ENCODE results near the gene LGR4. TPM values are rescaled to one million over a fixed set of nuclear protein-coding genes. Genes with fewer than 3 reads are reported as not detected.
"Not testable (repeated sequence)": the region's sequence is repeated elsewhere in the genome, so short reads cannot be mapped to it uniquely, and the experiment has no call there.

The LGR4 gene, protein sequence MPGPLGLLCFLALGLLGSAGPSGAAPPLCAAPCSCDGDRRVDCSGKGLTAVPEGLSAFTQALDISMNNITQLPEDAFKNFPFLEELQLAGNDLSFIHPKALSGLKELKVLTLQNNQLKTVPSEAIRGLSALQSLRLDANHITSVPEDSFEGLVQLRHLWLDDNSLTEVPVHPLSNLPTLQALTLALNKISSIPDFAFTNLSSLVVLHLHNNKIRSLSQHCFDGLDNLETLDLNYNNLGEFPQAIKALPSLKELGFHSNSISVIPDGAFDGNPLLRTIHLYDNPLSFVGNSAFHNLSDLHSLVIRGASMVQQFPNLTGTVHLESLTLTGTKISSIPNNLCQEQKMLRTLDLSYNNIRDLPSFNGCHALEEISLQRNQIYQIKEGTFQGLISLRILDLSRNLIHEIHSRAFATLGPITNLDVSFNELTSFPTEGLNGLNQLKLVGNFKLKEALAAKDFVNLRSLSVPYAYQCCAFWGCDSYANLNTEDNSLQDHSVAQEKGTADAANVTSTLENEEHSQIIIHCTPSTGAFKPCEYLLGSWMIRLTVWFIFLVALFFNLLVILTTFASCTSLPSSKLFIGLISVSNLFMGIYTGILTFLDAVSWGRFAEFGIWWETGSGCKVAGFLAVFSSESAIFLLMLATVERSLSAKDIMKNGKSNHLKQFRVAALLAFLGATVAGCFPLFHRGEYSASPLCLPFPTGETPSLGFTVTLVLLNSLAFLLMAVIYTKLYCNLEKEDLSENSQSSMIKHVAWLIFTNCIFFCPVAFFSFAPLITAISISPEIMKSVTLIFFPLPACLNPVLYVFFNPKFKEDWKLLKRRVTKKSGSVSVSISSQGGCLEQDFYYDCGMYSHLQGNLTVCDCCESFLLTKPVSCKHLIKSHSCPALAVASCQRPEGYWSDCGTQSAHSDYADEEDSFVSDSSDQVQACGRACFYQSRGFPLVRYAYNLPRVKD
- total RNA-seq (1 to 10 TPM in 4 of 5 donors, under 1 TPM in 1; 0.68 to 2.4 (median 1.2) TPM), total RNA-seq (0.23 to 3.9 (median 1.3) reads per million in 29 experiments)
- total RNA-seq (2013): 0.87 TPM

DNA sequence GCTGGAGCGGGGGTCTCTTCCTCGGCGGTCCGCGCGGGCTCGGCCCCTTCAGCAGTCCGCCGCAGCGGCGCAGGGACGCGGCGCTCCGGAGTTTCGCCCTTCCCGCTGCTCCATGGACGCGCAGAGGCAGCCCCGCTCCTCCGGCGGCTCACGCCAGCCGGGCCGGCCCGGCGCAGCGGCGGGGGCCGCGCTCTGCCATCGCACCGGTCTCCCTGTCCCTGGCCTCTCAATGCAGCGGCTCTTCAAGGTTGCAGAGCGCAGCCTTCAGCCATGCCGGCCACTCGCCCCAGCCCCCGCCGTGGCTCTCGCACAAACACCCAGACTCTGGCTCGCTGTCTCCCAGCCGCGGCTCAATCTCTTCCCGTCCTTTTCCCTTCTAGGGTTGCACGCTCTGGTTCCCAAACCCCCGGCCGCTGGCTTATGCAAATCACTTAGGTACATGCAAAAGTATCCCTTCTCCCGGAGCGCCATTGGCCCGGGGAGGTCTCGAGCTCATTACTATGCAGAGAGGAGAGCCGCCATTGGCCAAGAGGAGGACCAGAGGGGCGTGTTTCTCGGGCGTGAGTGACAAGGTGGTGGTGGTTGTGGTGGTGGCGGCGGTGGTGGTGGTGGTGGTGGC lies at the start of gene LGR4:
Gene LGR4, minus strand, starts transcription at position 393 of the 619 bp plus-strand sequence. CDS start 488 bp downstream, outside the sequence.
- H3K9me3 Mint-ChIP-seq: no peaks in the 10 kb centered on the region
- POLR2A ChIA-PET: interaction anchor here in 1 of 2 donors (0.6 to 0.7 kb wide), 2 partner anchors 98 to 106 kb away, joined by 10 to 14 read pairs; no protein-coding TSS in a partner anchor
- peak within 1 kb of the TSS; percentile 86 to 96 (median 94) for H3K4me3 Mint-ChIP-seq
- H3K27ac Mint-ChIP-seq: peak within 1 kb of the TSS in 1 of 2 donors; percentile 50
- peaks cover 15% of the 10 kb centered on the region in 2 donors for H3K27me3 Mint-ChIP-seq
- ATAC-seq (replicated peaks in 1 of 4): peak; percentile 85 to 93 (median 86)
- Histone ChIP-seq H3K9me3 (no peaks in the 10 kb centered on the region), H3K27me3 (replicated peaks in 1 of 2; ENCODE audit: control insufficient read depth in 2 of 2, extremely low read depth in 1 of 2, insufficient read depth in 2 of 2, low read length in 1 of 2) (peaks cover 0 to 13% of the 10 kb centered on the region in 2 experiments), H3K36me3 (ENCODE audit: control insufficient read depth in 2 of 2, extremely low read depth in 1 of 2, insufficient read depth in 1 of 2, low read length in 1 of 2) (no peaks in the 10 kb centered on the region), H3K4me1 (ENCODE audit: control insufficient read depth in 1 of 2, extremely low read depth in 1 of 2, insufficient read depth in 2 of 2, low read length in 2 of 2) (peaks cover 2 to 13% of the 10 kb centered on the region in 2 experiments), H3K27ac (ENCODE audit: low read length) (no peak within 1 kb of the TSS), H3K4me3 (ENCODE audit: control insufficient read depth in 1 of 2, extremely low read depth in 1 of 2, low read length in 1 of 2) (peak within 1 kb of the TSS; percentile 65 to 75)
- DNase-seq: peak; percentile 45 to 79 (median 67)
- H3K4me1 Mint-ChIP-seq: peaks cover 17 to 23% (median 18%) of the 10 kb centered on the region in 3 donors
- CTCF ChIA-PET: interaction anchor here (0.8 to 2.6 kb wide), 6 partner anchors 9 to 29 kb away, joined by 4 to 15 read pairs (median 8); no protein-coding TSS in a partner anchor
- H3K36me3 Mint-ChIP-seq: no peaks in the 10 kb centered on the region
- WGBS (ENCODE audit: insufficient coverage): under 1% methylated on average over 45 of the region's 57 CpGs

DNA sequence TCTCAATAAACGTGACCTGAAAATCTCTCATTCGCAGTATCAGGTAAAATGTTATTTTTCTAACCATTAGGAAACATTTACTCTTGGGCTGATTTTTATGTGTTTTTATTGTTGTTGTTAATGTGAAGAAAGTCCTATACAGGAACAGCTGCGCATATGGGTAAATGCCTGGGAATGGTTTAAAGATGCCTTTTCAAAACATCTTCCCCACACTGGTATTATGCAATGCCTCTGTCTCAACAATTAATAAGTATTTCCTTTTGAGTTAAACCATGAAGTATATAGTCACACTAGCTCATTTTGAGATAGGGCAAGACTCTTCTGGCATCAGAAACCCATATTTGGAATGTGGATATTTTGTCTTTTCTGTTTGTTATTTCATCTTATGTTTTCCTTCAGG lies 47.6 kb upstream of the LGR4 start:
- Histone ChIP-seq H3K36me3 (ENCODE audit: control insufficient read depth in 2 of 2, extremely low read depth in 1 of 2, insufficient read depth in 1 of 2, low read length in 1 of 2) (no peaks in the 10 kb centered on the region), H3K9me3 (no peaks in the 10 kb centered on the region), H3K27me3 (replicated peaks in 1 of 2; ENCODE audit: control insufficient read depth in 2 of 2, extremely low read depth in 1 of 2, insufficient read depth in 2 of 2, low read length in 1 of 2) (peaks cover 0 to 8% of the 10 kb centered on the region in 2 experiments), H3K4me3 (ENCODE audit: control insufficient read depth in 1 of 2, extremely low read depth in 1 of 2, low read length in 1 of 2) (no peak overlapping the region), H3K4me1 (ENCODE audit: control insufficient read depth in 1 of 2, extremely low read depth in 1 of 2, insufficient read depth in 2 of 2, low read length in 2 of 2) (no peaks in the 10 kb centered on the region), H3K27ac (ENCODE audit: low read length) (no peak overlapping the region)
- DNase-seq (no peak), ATAC-seq (replicated peaks in 1 of 4) (no peak)
- ChIA-PET CTCF (no interaction called here), POLR2A (no interaction called here)
- Mint-ChIP-seq H3K4me1 (no peaks in the 10 kb centered on the region), H3K9me3 (no peaks in the 10 kb centered on the region), H3K4me3 (no peak overlapping the region), H3K27ac (no peak overlapping the region), H3K27me3 (peaks cover 12 to 16% of the 10 kb centered on the region in 2 donors), H3K36me3 (no peaks in the 10 kb centered on the region)
- WGBS (ENCODE audit: insufficient coverage): no CpG with 5 or more reads among the region's 3 CpGs

DNA sequence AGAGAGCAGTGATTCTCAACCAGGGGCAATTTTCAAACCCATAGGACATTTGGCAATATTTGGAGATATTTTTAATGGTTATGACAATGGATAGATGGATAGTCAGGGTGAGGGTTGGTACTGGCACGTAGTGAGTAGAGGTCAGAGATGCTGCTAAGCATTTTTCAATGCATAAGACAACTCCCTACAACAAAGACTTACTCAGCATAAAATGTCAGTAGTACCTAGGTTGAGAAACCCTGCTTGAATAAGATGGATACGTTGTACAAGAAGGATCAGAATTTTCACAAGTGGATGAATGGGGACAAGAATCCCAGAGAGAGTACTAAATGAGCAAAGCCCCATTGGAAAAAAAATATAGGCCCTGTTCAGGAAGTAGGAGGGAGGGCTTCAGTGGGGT lies 45.9 kb upstream of the LGR4 start:
- H3K4me3 ChIP-seq (ENCODE audit: control insufficient read depth in 1 of 2, extremely low read depth in 1 of 2, low read length in 1 of 2): no peak overlapping the region
- no peaks in the 10 kb centered on the region for H3K4me1 Mint-ChIP-seq
- DNase-seq (no peak), ATAC-seq (replicated peaks in 1 of 4) (no peak)
- H3K27ac Mint-ChIP-seq: no peak overlapping the region
- no peaks in the 10 kb centered on the region for H3K4me1 ChIP-seq (ENCODE audit: control insufficient read depth in 1 of 2, extremely low read depth in 1 of 2, insufficient read depth in 2 of 2, low read length in 2 of 2)
- ChIA-PET POLR2A (no interaction called here), CTCF (interaction anchor here (0.6 to 1.0 kb wide), 2 partner anchors 20 to 345 kb away, joined by 3 read pairs; no protein-coding TSS in a partner anchor)
- peaks cover 11 to 16% of the 10 kb centered on the region in 2 donors for H3K27me3 Mint-ChIP-seq
- peaks cover 3% of the 10 kb centered on the region for H3K9me3 ChIP-seq
- peaks cover 0 to 4% (median 0%) of the 10 kb centered on the region in 3 donors for H3K9me3 Mint-ChIP-seq
- no CpG with 5 or more reads among the region's 2 CpGs for WGBS (ENCODE audit: insufficient coverage)
- H3K4me3 Mint-ChIP-seq: no peak overlapping the region
- H3K36me3 ChIP-seq (ENCODE audit: control insufficient read depth in 2 of 2, extremely low read depth in 1 of 2, insufficient read depth in 1 of 2, low read length in 1 of 2): no peaks in the 10 kb centered on the region
- no peak overlapping the region for H3K27ac ChIP-seq (ENCODE audit: low read length)
- H3K27me3 ChIP-seq (replicated peaks in 1 of 2; ENCODE audit: control insufficient read depth in 2 of 2, extremely low read depth in 1 of 2, insufficient read depth in 2 of 2, low read length in 1 of 2): peaks cover 0 to 8% of the 10 kb centered on the region in 2 experiments
- H3K36me3 Mint-ChIP-seq: no peaks in the 10 kb centered on the region

DNA sequence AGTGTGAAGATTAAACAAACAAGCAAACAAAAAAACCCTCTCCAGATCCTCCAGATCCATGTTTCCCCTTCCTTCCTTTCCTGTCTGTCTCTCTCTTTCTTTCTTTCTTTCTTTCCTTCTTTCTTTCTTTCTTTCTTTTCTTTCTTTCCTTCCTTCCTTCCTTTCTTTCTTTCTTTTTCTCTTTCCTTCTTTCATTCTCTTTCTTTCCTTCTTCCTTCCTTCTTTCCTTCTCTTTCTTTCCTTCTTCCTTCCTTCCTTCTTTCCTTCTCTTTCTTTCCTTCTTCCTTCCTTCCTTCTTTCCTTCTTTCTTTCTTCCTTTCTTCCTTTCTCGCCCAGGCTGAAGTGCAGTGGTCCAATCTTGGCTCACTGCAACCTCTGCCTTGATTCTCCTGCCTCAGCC lies 44.9 kb upstream of the LGR4 start:
- H3K27me3 Mint-ChIP-seq: peaks cover 11 to 16% of the 10 kb centered on the region in 2 donors
- H3K4me1 ChIP-seq (ENCODE audit: control insufficient read depth in 1 of 2, extremely low read depth in 1 of 2, insufficient read depth in 2 of 2, low read length in 2 of 2); H3K4me3 ChIP-seq (ENCODE audit: control insufficient read depth in 1 of 2, extremely low read depth in 1 of 2, low read length in 1 of 2); H3K4me3 Mint-ChIP-seq; ATAC-seq (replicated peaks in 1 of 4); H3K36me3 Mint-ChIP-seq; H3K4me1 Mint-ChIP-seq; H3K27me3 ChIP-seq (replicated peaks in 1 of 2; ENCODE audit: control insufficient read depth in 2 of 2, extremely low read depth in 1 of 2, insufficient read depth in 2 of 2, low read length in 1 of 2); H3K9me3 Mint-ChIP-seq; DNase-seq; H3K27ac ChIP-seq (ENCODE audit: low read length); H3K36me3 ChIP-seq (ENCODE audit: control insufficient read depth in 2 of 2, extremely low read depth in 1 of 2, insufficient read depth in 1 of 2, low read length in 1 of 2); POLR2A ChIA-PET; H3K27ac Mint-ChIP-seq; H3K9me3 ChIP-seq: not testable (repeated sequence)
- WGBS (ENCODE audit: insufficient coverage): no CpG with 5 or more reads among the region's 1 CpG
- CTCF ChIA-PET: interaction anchor here in 1 of 2 donors (0.7 kb wide), 1 partner anchor 10 kb away, joined by 3 read pairs; no protein-coding TSS in a partner anchor

DNA sequence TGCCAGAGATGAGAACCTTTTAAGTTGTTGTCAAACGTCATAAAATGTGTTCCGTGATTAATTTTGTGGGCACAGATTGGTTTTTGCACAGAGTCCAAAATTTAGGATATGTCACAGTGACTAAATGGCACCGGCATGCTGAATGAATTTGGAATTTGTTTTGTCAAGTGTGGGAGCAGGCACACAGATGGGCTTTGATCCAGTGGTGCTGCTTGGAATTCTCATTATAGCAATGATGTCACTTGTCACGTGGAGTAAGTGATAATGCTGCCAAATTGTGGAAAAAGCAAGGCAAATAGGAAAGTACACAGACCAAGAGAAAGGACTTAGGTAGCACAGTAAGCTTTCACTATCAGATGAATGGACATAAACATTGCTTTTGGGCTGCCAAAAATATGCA lies 42.0 kb upstream of the LGR4 start:
- H3K9me3 Mint-ChIP-seq: peaks cover 0 to 4% (median 0%) of the 10 kb centered on the region in 3 donors
- ATAC-seq (replicated peaks in 1 of 4): no peak
- Histone ChIP-seq H3K4me3 (ENCODE audit: control insufficient read depth in 1 of 2, extremely low read depth in 1 of 2, low read length in 1 of 2) (no peak overlapping the region), H3K27ac (ENCODE audit: low read length) (no peak overlapping the region), H3K36me3 (ENCODE audit: control insufficient read depth in 2 of 2, extremely low read depth in 1 of 2, insufficient read depth in 1 of 2, low read length in 1 of 2) (no peaks in the 10 kb centered on the region), H3K9me3 (peaks cover 3% of the 10 kb centered on the region), H3K27me3 (replicated peaks in 1 of 2; ENCODE audit: control insufficient read depth in 2 of 2, extremely low read depth in 1 of 2, insufficient read depth in 2 of 2, low read length in 1 of 2) (peaks cover 0 to 8% of the 10 kb centered on the region in 2 experiments), H3K4me1 (ENCODE audit: control insufficient read depth in 1 of 2, extremely low read depth in 1 of 2, insufficient read depth in 2 of 2, low read length in 2 of 2) (no peaks in the 10 kb centered on the region)
- no peak for DNase-seq
- H3K4me1 Mint-ChIP-seq: no peaks in the 10 kb centered on the region
- no peak overlapping the region for H3K4me3 Mint-ChIP-seq
- peaks cover 11 to 16% of the 10 kb centered on the region in 2 donors for H3K27me3 Mint-ChIP-seq
- H3K27ac Mint-ChIP-seq: no peak overlapping the region
- WGBS (ENCODE audit: insufficient coverage): 87% methylated on average over 4 of the region's 4 CpGs
- ChIA-PET POLR2A (no interaction called here), CTCF (no interaction called here)
- peaks cover 3% of the 10 kb centered on the region for H3K36me3 Mint-ChIP-seq
